WTC11 (cell line): Measurements from ENCODE around the gene PSMG4. TPM values are rescaled to one million over a fixed set of nuclear protein-coding genes. Genes with fewer than 3 reads are reported as not detected.

Source experiments
- ATAC-seq: fragments of 200-7000 bp; cut with Tn5 transposase; 2 replicates; pipeline ENCODE4 v1.10.0; 2021; ENCODE audit warnings: mild to moderate bottlenecking, moderate library complexity
- CTCF ChIA-PET: fragments of 300-600 bp; sonication (Branson Sonifier 250); formaldehyde crosslinking; loops from one replicate; lab custom pipeline; 2021; ENCODE audit warnings: antibody characterized with exemption; lab: Charles Lee
- POLR2A ChIA-PET: fragments of 350-600 bp; sonication (Branson Sonifier 250); formaldehyde crosslinking; loops from one replicate; lab custom pipeline; 2021; ENCODE audit warnings: antibody characterized with exemption; lab: Charles Lee
- DNase-seq: peaks from one replicate; pipeline ENCODE4 v3.0.0; 2021; ENCODE audit warnings: low spot score
- H3K27ac Mint-ChIP-seq: 2 replicates; pipeline ENCODE4 v1.8.0; 2021; ENCODE audit warnings: mixed read lengths
- H3K27me3 Mint-ChIP-seq: 2 replicates; pipeline ENCODE4 v1.8.0; 2021; ENCODE audit warnings: low read depth, mild to moderate bottlenecking, moderate library complexity, mixed read lengths
- H3K36me3 Mint-ChIP-seq: 2 replicates; pipeline ENCODE4 v1.8.0; 2021; ENCODE audit warnings: mixed read lengths
- H3K4me1 Mint-ChIP-seq: 2 replicates; pipeline ENCODE4 v1.8.0; 2022; ENCODE audit warnings: mixed read lengths
- H3K4me3 Mint-ChIP-seq: 2 replicates; pipeline ENCODE4 v1.8.0; 2021; ENCODE audit warnings: mild to moderate bottlenecking, moderate library complexity, mixed read lengths
- H3K9me3 Mint-ChIP-seq: 2 replicates; pipeline ENCODE4 v1.8.0; 2021; ENCODE audit warnings: mixed read lengths
- CREB1 ChIP-seq: sonication (generic); formaldehyde crosslinking; IDR thresholded peaks from 2 replicates; pipeline ENCODE4 v1.8.0; 2023; ENCODE audit warnings: mild to moderate bottlenecking, missing genetic modification reagents
- JAZF1 ChIP-seq: fragments of 250-450 bp; sonication (Bioruptor Pico); IDR thresholded peaks from 2 replicates; pipeline ENCODE4 v1.9.0; 2021; ENCODE audit warnings: moderate library complexity, mild to moderate bottlenecking, inconsistent platforms
- MAX ChIP-seq: sonication (generic); formaldehyde crosslinking; IDR thresholded peaks from 2 replicates; pipeline ENCODE4 v1.8.0; 2022; ENCODE audit warnings: mild to moderate bottlenecking, missing genetic modification reagents
- MYBL2 ChIP-seq: sonication (generic); formaldehyde crosslinking; IDR thresholded peaks from 2 replicates; pipeline ENCODE4 v1.8.1; 2023; ENCODE audit warnings: mild to moderate bottlenecking, moderate library complexity, missing genetic modification reagents
- RORB ChIP-seq: fragments of 250-450 bp; sonication (Bioruptor Pico); IDR thresholded peaks from 2 replicates; pipeline ENCODE4 v1.9.0; 2021; ENCODE audit warnings: mild to moderate bottlenecking
- USF2 ChIP-seq: sonication (generic); formaldehyde crosslinking; IDR thresholded peaks from 2 replicates; pipeline ENCODE4 v1.8.1; 2023; ENCODE audit warnings: mild to moderate bottlenecking, missing genetic modification reagents, moderate library complexity
- ZNF219 ChIP-seq: sonication (generic); formaldehyde crosslinking; IDR thresholded peaks from 2 replicates; pipeline ENCODE4 v1.8.0; 2023; ENCODE audit warnings: missing genetic modification reagents, mild to moderate bottlenecking, borderline replicate concordance
- ZNF671 ChIP-seq: fragments of 250-450 bp; sonication (Bioruptor Pico); IDR thresholded peaks from 2 replicates; pipeline ENCODE4 v1.8.0; 2021; ENCODE audit warnings: mild to moderate bottlenecking
- ZSCAN18 ChIP-seq: fragments of 250-450 bp; sonication (Bioruptor Pico); IDR thresholded peaks from 2 replicates; pipeline ENCODE4 v2.1.2; 2022; ENCODE audit warnings: mild to moderate bottlenecking, moderate library complexity
- total RNA-seq: library from RNA; stranded (reverse); gene quantifications from 3 replicates; pipeline ENCODE4 v1.2.3, GENCODE V29; 2021
- TF ChIP-seq, protein P1 (sequence below): sonication (generic); formaldehyde crosslinking; IDR thresholded peaks from 2 replicates; pipeline ENCODE4 v1.8.0; 2023; ENCODE audit warnings: missing genetic modification reagents, mild to moderate bottlenecking, borderline replicate concordance
- TF ChIP-seq, protein P2 (sequence below): fragments of 250-450 bp; sonication (Bioruptor Pico); conservative IDR thresholded peaks from 2 replicates; pipeline ENCODE4 v1.9.0; 2021; ENCODE audit warnings: mild to moderate bottlenecking
- TF ChIP-seq, protein P3 (sequence below): sonication (generic); formaldehyde crosslinking; IDR thresholded peaks from 2 replicates; pipeline ENCODE4 v1.8.0; 2023; ENCODE audit warnings: missing genetic modification reagents
- TF ChIP-seq, protein P4 (sequence below): fragments of 250-450 bp; sonication (Bioruptor Pico); IDR thresholded peaks from 2 replicates; pipeline ENCODE4 v1.9.0; 2021; ENCODE audit warnings: mild to moderate bottlenecking

Gene PSMG4
- total RNA-seq, 1 experiment from 2014 or later = 38.2 TPM

GRCh38 chr6:3284436-3284876 lies 25.7 kb downstream of the PSMG4 start:
- DNase-seq (peak; percentile 8), ATAC-seq (no peak)
- ChIA-PET POLR2A (no interaction called here), CTCF (no interaction called here)
- Mint-ChIP-seq H3K36me3 (peaks cover 47% of the 10 kb centered on the region), H3K9me3 (no peaks in the 10 kb centered on the region), H3K4me1 (peaks cover 25% of the 10 kb centered on the region), H3K27ac (peak overlapping the region; percentile 15; the same call in 1 of the 2 replicates), H3K27me3 (no peaks in the 10 kb centered on the region), H3K4me3 (no peak overlapping the region)
- TF ChIP-seq, protein P1, sequence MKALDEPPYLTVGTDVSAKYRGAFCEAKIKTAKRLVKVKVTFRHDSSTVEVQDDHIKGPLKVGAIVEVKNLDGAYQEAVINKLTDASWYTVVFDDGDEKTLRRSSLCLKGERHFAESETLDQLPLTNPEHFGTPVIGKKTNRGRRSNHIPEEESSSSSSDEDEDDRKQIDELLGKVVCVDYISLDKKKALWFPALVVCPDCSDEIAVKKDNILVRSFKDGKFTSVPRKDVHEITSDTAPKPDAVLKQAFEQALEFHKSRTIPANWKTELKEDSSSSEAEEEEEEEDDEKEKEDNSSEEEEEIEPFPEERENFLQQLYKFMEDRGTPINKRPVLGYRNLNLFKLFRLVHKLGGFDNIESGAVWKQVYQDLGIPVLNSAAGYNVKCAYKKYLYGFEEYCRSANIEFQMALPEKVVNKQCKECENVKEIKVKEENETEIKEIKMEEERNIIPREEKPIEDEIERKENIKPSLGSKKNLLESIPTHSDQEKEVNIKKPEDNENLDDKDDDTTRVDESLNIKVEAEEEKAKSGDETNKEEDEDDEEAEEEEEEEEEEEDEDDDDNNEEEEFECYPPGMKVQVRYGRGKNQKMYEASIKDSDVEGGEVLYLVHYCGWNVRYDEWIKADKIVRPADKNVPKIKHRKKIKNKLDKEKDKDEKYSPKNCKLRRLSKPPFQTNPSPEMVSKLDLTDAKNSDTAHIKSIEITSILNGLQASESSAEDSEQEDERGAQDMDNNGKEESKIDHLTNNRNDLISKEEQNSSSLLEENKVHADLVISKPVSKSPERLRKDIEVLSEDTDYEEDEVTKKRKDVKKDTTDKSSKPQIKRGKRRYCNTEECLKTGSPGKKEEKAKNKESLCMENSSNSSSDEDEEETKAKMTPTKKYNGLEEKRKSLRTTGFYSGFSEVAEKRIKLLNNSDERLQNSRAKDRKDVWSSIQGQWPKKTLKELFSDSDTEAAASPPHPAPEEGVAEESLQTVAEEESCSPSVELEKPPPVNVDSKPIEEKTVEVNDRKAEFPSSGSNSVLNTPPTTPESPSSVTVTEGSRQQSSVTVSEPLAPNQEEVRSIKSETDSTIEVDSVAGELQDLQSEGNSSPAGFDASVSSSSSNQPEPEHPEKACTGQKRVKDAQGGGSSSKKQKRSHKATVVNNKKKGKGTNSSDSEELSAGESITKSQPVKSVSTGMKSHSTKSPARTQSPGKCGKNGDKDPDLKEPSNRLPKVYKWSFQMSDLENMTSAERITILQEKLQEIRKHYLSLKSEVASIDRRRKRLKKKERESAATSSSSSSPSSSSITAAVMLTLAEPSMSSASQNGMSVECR = no peak
- TF ChIP-seq, protein P2, sequence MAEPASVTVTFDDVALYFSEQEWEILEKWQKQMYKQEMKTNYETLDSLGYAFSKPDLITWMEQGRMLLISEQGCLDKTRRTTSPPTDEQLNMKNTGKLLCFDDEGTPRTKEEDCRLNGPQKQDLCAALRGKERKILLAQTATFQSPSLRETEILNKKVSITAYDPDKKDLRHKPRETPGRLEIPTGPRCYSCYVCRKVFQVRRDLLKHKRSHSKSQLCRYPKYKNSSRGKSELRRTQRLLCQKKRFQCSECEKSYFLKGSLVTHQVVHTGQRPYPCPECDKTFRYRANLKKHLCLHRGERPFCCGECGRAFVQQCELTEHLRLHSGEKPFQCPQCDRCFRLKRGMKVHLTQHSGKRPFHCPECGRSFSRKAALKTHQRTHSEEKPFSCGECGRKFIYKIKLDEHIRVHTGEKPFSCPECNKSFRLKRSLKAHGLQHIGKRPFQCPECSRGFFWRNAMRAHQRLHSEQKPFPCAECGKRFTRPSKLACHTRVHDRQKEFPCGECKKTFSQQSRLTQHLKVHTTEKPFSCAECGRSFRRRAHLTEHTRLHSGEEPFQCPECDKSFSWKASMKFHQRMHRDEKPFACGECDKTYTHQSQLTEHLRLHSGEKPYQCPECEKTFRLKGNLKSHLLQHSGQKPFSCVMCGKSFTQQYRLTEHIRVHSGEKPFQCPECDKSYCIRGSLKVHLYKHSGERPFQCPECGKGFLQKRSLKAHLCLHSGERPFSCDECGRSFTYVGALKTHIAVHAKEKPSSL (CRISPR knock-in tag) = no peak
- TF ChIP-seq, protein P3, sequence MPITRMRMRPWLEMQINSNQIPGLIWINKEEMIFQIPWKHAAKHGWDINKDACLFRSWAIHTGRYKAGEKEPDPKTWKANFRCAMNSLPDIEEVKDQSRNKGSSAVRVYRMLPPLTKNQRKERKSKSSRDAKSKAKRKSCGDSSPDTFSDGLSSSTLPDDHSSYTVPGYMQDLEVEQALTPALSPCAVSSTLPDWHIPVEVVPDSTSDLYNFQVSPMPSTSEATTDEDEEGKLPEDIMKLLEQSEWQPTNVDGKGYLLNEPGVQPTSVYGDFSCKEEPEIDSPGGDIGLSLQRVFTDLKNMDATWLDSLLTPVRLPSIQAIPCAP = no peak
- TF ChIP-seq ZNF671 (CRISPR knock-in tag) (no peak), ZSCAN18 (CRISPR knock-in tag) (no peak), ZNF219 (CRISPR knock-in tag) (no peak), CREB1 (CRISPR knock-in tag) (no peak), MYBL2 (CRISPR knock-in tag) (no peak), USF2 (no peak), JAZF1 (CRISPR knock-in tag) (no peak), RORB (CRISPR knock-in tag) (no peak), MAX (CRISPR knock-in tag) (no peak)
- TF ChIP-seq, protein P4, sequence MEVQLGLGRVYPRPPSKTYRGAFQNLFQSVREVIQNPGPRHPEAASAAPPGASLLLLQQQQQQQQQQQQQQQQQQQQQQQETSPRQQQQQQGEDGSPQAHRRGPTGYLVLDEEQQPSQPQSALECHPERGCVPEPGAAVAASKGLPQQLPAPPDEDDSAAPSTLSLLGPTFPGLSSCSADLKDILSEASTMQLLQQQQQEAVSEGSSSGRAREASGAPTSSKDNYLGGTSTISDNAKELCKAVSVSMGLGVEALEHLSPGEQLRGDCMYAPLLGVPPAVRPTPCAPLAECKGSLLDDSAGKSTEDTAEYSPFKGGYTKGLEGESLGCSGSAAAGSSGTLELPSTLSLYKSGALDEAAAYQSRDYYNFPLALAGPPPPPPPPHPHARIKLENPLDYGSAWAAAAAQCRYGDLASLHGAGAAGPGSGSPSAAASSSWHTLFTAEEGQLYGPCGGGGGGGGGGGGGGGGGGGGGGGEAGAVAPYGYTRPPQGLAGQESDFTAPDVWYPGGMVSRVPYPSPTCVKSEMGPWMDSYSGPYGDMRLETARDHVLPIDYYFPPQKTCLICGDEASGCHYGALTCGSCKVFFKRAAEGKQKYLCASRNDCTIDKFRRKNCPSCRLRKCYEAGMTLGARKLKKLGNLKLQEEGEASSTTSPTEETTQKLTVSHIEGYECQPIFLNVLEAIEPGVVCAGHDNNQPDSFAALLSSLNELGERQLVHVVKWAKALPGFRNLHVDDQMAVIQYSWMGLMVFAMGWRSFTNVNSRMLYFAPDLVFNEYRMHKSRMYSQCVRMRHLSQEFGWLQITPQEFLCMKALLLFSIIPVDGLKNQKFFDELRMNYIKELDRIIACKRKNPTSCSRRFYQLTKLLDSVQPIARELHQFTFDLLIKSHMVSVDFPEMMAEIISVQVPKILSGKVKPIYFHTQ (CRISPR knock-in tag) = no peak
